A673 (cell line): ENCODE measurements around the gene ZNF146.

Source experiments
- CTCF ChIP-seq: fragments of 300-800, 200-600 bp; sonication (generic); conservative IDR thresholded peaks from 2 replicates; pipeline ENCODE4 v1.5.1; 2017; ENCODE audit warnings: low read depth, mild to moderate bottlenecking, antibody characterized with exemption, low read length, moderate library complexity, mixed read lengths
- EZH2 ChIP-seq: fragments of 200-600 bp; sonication (generic); IDR thresholded peaks from 2 replicates; pipeline ENCODE4 v1.6.1; 2017; ENCODE audit warnings: borderline replicate concordance, low read depth, mild to moderate bottlenecking, mixed read lengths, antibody characterized with exemption, low read length; ENCODE audit not compliant: poor library complexity, severe bottlenecking

- no peak for TF ChIP-seq EZH2
- no peak for TF ChIP-seq CTCF
Measured at GRCh38 chr19:36212895-36213294, 2.0 kb upstream of the ZNF146 start.
